Metanephros (tissue), 1 donor: Measurements from ENCODE around the gene TINAG. TPM values are rescaled to one million over a fixed set of nuclear protein-coding genes. Genes with fewer than 3 reads are reported as not detected.

Source experiments
- total RNA-seq: library from RNA; depleted of rRNA; stranded (reverse); fragments of >200 nt; gene quantifications from one replicate; pipeline ENCODE4 v1.2.3, GENCODE V29; 2014

TINAG gene, protein sequence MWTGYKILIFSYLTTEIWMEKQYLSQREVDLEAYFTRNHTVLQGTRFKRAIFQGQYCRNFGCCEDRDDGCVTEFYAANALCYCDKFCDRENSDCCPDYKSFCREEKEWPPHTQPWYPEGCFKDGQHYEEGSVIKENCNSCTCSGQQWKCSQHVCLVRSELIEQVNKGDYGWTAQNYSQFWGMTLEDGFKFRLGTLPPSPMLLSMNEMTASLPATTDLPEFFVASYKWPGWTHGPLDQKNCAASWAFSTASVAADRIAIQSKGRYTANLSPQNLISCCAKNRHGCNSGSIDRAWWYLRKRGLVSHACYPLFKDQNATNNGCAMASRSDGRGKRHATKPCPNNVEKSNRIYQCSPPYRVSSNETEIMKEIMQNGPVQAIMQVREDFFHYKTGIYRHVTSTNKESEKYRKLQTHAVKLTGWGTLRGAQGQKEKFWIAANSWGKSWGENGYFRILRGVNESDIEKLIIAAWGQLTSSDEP
- 17.2 TPM for total RNA-seq

DNA sequence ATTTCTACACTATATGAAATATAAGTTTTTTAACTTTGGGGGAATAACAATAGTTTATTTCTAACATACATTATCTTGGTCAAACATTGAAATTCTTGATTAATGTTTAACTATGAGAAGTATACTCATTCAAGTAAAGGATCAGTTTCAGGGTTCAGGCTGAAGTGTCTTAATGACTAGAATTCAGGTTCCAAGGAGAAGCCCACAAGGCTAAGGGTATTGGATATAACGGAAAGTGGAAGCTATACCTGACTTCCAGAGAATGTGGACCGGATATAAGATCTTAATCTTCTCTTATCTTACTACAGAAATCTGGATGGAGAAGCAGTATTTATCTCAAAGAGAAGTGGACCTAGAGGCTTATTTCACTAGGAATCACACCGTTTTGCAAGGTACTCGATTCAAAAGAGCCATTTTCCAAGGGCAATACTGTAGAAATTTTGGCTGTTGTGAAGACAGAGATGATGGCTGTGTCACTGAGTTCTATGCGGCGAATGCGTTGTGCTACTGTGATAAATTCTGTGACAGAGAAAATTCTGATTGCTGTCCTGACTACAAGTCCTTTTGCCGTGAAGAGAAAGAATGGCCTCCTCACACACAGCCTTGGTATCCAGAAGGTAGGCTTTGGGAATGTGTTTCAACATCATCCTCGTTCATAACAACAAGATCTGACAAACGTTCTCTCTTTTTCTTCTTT is at the start of gene TINAG:
TINAG (plus strand) TSS at position 153 of the 697 bp plus-strand sequence; CDS start at position 263, 110 bp downstream.

Other genes with a start within 250 kb of the TINAG start
- gene MLIP, start 197.0 kb upstream of the TINAG start, total RNA-seq, result 5.0 TPM